Mesothelial cell of epicardium (in vitro differentiated cells): Measurements from ENCODE around the gene ERRFI1. TPM values are rescaled to one million over a fixed set of nuclear protein-coding genes. Genes with fewer than 3 reads are reported as not detected.
"Not testable (repeated sequence)": the region's sequence is repeated elsewhere in the genome, so short reads cannot be mapped to it uniquely, and the experiment has no call there.

Source experiments
- DNase-seq, 2 experiments: peaks; one replicate each; pipeline ENCODE4 v3.0.0; 2021; ENCODE audit warnings: low spot score in 2 of 2; ENCODE audit not compliant: unreplicated experiment in 2 of 2
- H3K27ac Mint-ChIP-seq: 2 replicates; pipeline ENCODE4 v1.8.0; 2021; ENCODE audit warnings: mixed read lengths
- H3K27me3 Mint-ChIP-seq: 2 replicates; pipeline ENCODE4 v1.8.0; 2021; ENCODE audit warnings: low read depth, mixed read lengths
- H3K36me3 Mint-ChIP-seq: 2 replicates; pipeline ENCODE4 v1.8.0; 2021; ENCODE audit warnings: mixed read lengths
- H3K4me1 Mint-ChIP-seq: 2 replicates; pipeline ENCODE4 v1.8.0; 2021; ENCODE audit warnings: mixed read lengths
- H3K4me3 Mint-ChIP-seq: 2 replicates; pipeline ENCODE4 v1.8.0; 2021; ENCODE audit warnings: mild to moderate bottlenecking, moderate library complexity, mixed read lengths
- H3K9me3 Mint-ChIP-seq: 2 replicates; pipeline ENCODE4 v1.8.0; 2021; ENCODE audit warnings: mixed read lengths
- CTCF ChIP-seq: fragments of 200-600 bp; sonication (generic); IDR thresholded peaks from one replicate; pipeline ENCODE4 v1.5.0; 2021; ENCODE audit warnings: antibody characterized with exemption; ENCODE audit not compliant: unreplicated experiment
- total RNA-seq: library from RNA; stranded (reverse); gene quantifications from 3 replicates; pipeline ENCODE4 v1.2.1, GENCODE V29; 2021

ERRFI1 gene
- total RNA-seq, 1 donor from 2014 or later: 134 TPM

DNA sequence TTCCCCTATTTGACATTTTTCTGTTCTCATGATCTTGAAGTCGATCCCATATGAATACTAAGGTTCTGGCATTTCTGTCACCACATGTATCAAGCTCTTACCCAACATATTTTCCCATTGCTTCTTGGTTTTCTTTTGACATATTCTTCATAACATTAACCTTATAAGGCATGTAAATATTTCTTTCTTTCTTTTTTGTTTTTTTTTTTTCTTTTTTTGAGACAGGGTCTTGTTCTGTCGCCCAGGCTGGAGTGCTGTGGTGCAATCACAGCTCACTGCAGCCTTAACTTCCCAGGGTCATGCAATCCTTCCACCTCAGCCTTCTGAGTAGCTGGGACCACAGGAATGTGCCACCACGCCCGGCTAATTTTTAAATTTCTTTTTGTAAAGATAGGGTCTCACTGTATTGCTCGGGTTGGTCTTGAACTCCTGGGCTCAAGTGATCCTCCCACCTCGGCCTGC, 33.1 kb upstream of the ERRFI1 start:
- no peaks in the 10 kb centered on the region for H3K36me3 Mint-ChIP-seq
- no peak for DNase-seq
- no peak overlapping the region for H3K4me3 Mint-ChIP-seq
- peak overlapping the region; percentile 79 for H3K27ac Mint-ChIP-seq
- no peaks in the 10 kb centered on the region for H3K9me3 Mint-ChIP-seq
- H3K27me3 Mint-ChIP-seq: no peaks in the 10 kb centered on the region
- peaks cover 23% of the 10 kb centered on the region for H3K4me1 Mint-ChIP-seq
- TF ChIP-seq CTCF: no peak

DNA sequence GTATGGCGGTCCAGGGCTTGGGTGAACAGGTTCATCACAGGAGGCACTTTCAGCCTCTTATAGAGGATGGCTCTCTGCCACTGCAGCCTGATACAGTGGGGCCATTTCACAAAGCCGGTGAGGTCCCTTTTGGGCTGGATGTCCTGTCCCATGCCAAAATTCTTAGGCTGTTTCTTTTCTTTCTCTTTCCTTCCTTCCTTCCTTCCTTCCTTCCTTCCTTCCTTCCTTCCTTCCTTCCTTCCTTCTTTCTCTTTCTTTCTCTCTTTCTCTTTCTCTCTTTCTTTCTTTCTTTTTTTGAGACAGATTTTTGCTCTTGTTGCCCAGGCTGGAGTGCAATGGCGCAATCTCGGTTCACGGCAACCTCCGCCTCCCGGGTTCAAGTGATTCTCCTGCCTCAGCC, 31.7 kb upstream of the ERRFI1 start:
- H3K9me3 Mint-ChIP-seq, H3K27ac Mint-ChIP-seq, H3K27me3 Mint-ChIP-seq, DNase-seq, H3K36me3 Mint-ChIP-seq, H3K4me3 Mint-ChIP-seq: not testable (repeated sequence)
- H3K4me1 Mint-ChIP-seq: peaks cover 23% of the 10 kb centered on the region

GRCh38 chr1:8055973-8056372, 29.9 kb upstream of the ERRFI1 start:
- no peak for TF ChIP-seq CTCF
- Mint-ChIP-seq H3K9me3 (no peaks in the 10 kb centered on the region), H3K27me3 (no peaks in the 10 kb centered on the region), H3K27ac (peak overlapping the region; percentile 61), H3K36me3 (no peaks in the 10 kb centered on the region), H3K4me3 (no peak overlapping the region), H3K4me1 (peaks cover 15% of the 10 kb centered on the region)
- DNase-seq: no peak

- TF ChIP-seq CTCF: no peak
- Mint-ChIP-seq H3K27ac (peak overlapping the region; percentile 21), H3K4me1 (peaks cover 10% of the 10 kb centered on the region), H3K36me3 (no peaks in the 10 kb centered on the region), H3K4me3 (no peak overlapping the region), H3K27me3 (no peaks in the 10 kb centered on the region), H3K9me3 (no peaks in the 10 kb centered on the region)
- no peak for DNase-seq
Observed at GRCh38 chr1:8053878-8054567, 27.9 kb upstream of the ERRFI1 start.

GRCh38 chr1:8051650-8052049, 25.5 kb upstream of the ERRFI1 start:
- DNase-seq: no peak
- Mint-ChIP-seq H3K27me3 (no peaks in the 10 kb centered on the region), H3K36me3 (no peaks in the 10 kb centered on the region), H3K4me3 (no peak overlapping the region), H3K9me3 (no peaks in the 10 kb centered on the region), H3K27ac (no peak overlapping the region), H3K4me1 (peaks cover 25% of the 10 kb centered on the region)
- TF ChIP-seq CTCF: no peak

DNA sequence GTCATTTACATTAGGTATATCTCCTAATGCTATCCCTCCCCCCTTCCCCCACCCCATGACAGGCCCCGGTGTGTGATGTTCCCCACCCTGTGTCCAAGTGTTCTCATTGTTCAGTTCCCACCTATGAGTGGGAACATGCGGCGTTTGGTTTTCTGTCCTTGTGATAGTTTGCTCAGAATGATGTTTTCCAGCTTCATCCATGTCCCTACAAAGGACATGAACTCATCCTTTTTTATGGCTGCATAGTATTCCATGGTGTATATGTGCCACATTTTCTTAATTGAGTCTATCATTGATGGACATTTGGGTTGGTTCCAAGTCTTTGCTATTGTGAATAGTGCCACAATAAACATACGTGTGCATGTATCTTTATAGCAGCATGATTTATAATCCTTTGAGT, 23.1 kb upstream of the ERRFI1 start:
- not testable (repeated sequence) for H3K4me3 Mint-ChIP-seq

More for the DNA sequence above, 23.1 kb upstream of the ERRFI1 start:
- not testable (repeated sequence) for DNase-seq, H3K9me3 Mint-ChIP-seq, H3K27me3 Mint-ChIP-seq, H3K27ac Mint-ChIP-seq, H3K36me3 Mint-ChIP-seq
- H3K4me1 Mint-ChIP-seq: peaks cover 27% of the 10 kb centered on the region
